Upper lobe of left lung (tissue), 4 donors: ENCODE results near the gene TNNT2.

ENCODE experiments used
- CTCF ChIP-seq, 6 experiments: fragments of 450-650 bp in 4 of 6; fragments of 200-600 bp in 2 of 6; sonication (generic) in 2 of 6; IDR thresholded peaks; one replicate each; pipeline ENCODE4 v1.5.1; 2016 to 2019; ENCODE audit warnings: antibody characterized with exemption in 6 of 6
- POLR2AphosphoS5 ChIP-seq, 2 donors: sonication (generic); formaldehyde crosslinking; IDR thresholded peaks; one replicate each; pipeline ENCODE4 v1.5.1; 2017; ENCODE audit warnings: antibody characterized with exemption in 2 of 2

GRCh38 chr1:201334325-201335173, 42.9 kb downstream of the TNNT2 start:
- TF ChIP-seq POLR2AphosphoS5 (IDR thresholded peaks at IDR 0.05) (no peak), CTCF (IDR thresholded peaks at IDR 0.05) (no peak)
